ENCODE measurements around the gene MYO1D.
A peak's percentile ranks its signal among the peaks of the same experiment; 100 is the strongest.

The MYO1D gene

DNA sequence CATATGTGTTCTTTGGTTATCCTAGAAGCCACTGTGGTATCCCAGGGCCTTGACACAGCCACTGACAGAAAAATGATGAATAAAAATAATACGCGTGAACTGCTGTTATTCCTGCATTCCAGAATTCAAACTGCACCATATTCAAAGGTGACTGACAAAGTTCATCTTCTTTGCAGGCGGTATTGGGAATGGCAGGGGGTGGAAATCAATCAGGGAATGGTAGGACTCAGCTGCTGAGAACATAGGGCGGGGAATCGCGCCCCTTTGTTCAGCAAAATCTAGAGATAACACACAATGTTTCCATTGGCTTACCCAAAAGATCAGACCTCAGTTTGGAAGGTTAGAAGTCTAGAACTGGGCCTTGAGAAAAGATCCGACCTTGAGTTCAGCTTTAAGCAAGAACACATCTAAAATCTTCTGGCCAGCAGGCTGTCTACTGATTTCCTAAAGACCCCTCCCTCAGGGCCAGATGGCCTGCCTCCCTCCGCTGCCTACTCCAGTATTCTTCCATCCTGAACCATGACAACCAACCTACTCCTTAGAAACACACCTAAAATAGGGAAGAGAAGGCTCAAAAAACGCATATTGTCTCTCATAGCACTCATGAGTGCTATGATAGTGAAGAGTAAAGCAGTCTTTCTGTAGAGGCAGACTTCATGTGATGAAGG lies 356.1 kb downstream of the MYO1D start:
- DNase-seq (ENCODE audit: low read depth): no peak
- TF ChIP-seq, protein P1, sequence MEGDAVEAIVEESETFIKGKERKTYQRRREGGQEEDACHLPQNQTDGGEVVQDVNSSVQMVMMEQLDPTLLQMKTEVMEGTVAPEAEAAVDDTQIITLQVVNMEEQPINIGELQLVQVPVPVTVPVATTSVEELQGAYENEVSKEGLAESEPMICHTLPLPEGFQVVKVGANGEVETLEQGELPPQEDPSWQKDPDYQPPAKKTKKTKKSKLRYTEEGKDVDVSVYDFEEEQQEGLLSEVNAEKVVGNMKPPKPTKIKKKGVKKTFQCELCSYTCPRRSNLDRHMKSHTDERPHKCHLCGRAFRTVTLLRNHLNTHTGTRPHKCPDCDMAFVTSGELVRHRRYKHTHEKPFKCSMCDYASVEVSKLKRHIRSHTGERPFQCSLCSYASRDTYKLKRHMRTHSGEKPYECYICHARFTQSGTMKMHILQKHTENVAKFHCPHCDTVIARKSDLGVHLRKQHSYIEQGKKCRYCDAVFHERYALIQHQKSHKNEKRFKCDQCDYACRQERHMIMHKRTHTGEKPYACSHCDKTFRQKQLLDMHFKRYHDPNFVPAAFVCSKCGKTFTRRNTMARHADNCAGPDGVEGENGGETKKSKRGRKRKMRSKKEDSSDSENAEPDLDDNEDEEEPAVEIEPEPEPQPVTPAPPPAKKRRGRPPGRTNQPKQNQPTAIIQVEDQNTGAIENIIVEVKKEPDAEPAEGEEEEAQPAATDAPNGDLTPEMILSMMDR (IDR thresholded peaks at IDR 0.05; ENCODE audit: control insufficient read depth, extremely low read depth, insufficient read depth): no peak
- H3K4me3 ChIP-seq (ENCODE audit: low read depth, low read length): no peak overlapping the region

DNA sequence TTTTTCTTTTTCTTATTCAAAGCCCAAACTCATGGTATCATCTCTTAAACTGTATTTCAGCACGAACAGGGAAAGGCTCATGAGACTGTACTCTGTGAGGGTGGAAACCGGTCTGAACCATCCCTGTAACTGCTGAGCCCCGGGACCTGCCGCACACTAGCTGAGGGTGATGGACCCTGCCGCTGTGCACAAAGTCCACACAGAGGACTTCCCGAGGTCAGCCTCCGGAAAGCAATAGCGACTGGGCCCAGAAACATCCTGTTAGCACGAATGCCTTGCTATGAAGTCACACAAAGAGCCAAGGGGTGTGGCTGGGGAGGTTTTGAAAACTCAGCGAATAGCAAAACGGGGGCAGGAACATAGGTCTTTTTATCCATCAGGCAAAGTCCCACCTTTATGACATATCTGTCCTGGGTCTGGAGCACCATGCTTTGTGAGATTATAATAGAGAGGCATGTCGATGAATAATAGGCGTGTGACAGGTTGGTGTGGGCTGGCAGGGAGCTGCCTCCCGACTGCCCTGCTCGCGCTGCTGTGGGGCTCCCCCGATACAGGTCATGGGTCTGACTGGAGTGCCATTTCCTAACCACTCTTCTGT lies 356.7 kb downstream of the MYO1D start:
- H3K4me3 ChIP-seq (ENCODE audit: low read depth, low read length): no peak overlapping the region
- no peak for DNase-seq (ENCODE audit: low read depth)
- TF ChIP-seq, protein P1 (IDR thresholded peaks at IDR 0.05; ENCODE audit: control insufficient read depth, extremely low read depth, insufficient read depth): no peak

DNA sequence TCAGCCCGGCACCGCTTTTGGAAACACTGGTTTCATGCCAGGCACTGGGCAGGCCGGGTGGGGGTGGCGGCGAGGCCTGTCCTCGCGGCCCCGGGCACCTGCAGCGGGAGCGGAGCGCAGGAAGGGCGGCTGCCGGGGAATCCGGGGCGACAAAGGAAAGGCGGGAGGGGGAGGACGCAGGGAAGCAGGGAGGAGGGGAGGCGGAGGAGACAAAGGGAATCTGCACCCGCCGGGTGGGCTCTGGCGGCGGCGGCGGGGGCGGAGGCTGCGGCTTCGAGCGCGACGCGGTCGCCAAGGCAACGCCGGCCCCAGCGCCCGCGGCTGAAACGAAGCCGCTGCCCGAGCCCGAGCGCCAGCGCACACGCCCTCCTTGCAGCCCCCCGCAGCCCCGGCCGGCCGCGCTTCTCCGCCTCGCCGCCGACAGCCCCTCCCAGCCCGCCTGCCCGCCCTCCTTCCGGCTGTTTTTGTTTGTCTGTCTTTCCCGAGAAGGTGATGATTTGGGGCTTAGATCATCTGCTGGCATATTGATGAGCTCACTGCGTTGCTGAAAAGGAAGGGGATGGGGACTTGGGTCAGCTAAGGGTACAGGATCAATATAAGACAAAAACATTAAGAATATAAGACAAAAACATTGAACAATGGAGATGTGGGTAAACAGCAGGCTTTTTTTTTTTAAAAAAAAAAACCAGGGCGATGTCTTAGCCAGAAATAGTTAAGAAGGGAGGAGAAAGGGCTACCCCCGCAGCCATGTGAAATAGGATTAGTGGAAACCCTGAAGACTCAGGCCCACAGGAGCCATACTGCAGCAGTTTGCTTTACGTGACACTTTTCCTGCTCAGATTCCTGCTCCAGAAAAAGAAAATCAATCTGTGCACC lies 357.5 kb downstream of the MYO1D start:
- no peak for DNase-seq (ENCODE audit: low read depth)
- peak overlapping the region; percentile 38 for H3K4me3 ChIP-seq (ENCODE audit: low read depth, low read length)
- TF ChIP-seq, protein P1 (IDR thresholded peaks at IDR 0.05; ENCODE audit: control insufficient read depth, extremely low read depth, insufficient read depth): no peak

DNA sequence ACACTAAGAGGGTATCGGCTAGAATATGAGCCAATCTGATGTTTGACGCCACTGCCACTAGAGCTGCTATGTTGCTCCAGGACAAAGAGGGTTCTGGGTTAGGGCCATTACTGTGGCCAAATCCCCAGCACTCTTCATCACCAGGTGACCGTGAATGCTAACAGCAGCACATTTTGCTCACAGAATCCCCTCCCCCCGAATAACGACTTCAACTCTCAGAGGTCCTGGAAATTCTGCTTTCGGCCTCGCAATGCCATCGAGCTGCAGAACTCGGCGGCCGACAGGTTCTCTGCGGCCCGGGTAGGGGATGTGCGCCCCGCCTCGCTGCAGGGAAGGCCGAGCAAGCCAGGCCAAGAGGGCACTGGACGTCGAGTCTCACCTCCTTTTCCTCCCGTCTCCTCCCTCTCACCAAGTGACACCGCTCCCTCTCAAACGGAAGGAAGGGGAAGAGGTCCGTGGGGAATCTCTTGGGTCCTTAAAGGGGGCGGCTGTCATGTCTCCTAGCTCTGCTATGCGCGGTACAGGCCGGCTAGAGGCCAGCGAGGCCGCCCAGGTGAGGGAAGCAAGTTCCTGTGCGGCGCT lies 358.2 kb downstream of the MYO1D start:
- no peak for DNase-seq (ENCODE audit: low read depth)
- TF ChIP-seq, protein P1 (IDR thresholded peaks at IDR 0.05; ENCODE audit: control insufficient read depth, extremely low read depth, insufficient read depth): no peak

DNA sequence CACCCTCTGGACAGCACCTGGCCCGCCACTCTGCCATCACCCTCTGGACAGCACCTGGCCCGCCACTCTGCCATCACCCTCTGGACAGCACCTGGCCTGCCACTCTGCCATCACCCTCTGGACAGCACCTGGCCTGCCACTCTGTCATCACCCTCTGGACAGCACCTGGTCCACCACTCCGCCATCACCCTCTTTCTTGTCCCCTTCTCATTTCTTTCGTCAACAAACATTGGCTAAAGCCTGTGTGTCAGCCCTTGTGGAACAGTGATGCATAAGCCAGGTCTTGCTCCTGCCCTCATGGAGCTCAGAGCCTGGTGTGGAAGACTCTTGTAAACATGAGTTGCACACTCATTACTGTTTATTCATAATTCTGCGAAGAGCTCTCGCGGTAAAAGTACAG lies 358.9 kb downstream of the MYO1D start:
- TF ChIP-seq, protein P1 (IDR thresholded peaks at IDR 0.05; ENCODE audit: control insufficient read depth, extremely low read depth, insufficient read depth): no peak
- no peak for DNase-seq (ENCODE audit: low read depth)
- H3K4me3 ChIP-seq (ENCODE audit: low read depth, low read length): no peak overlapping the region

More for the DNA sequence above, 358.2 kb downstream of the MYO1D start:
- H3K4me3 ChIP-seq (ENCODE audit: low read depth, low read length): peak overlapping the region; percentile 38

DNA sequence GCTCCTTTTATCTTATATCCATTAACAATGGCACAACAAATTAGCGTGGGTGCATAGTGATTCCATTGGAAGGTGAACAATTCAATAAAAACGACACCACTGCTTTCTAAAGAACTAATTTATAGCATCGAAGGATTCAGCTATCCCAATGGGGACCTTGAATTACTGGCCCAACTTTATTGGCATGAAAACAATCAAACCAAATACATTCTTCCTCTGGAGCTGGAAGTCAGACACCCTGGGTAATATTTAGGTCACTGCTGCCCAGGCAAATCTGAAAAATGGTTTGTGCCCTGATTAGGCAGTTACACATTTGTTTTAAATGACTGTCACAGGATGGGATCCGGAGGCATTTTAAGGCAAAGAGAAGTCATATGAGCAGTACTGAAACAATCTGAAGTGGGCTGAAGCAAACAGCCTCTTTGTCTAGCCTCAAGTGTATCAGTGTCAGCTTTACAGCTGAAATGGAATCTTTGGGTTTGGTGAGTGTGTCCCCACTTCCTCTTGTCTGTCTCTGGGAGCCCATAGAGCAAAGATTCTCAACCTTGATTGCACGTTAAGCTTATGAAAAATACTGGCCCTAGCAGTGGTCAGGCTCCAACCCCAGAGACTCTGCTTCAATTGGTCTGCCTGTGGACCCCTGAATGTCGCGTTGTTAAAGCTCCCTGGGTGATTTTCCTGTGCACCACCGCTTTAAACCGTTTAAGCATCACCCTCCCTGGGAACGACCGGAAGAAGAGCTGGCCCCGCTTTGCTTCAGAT lies 359.8 kb downstream of the MYO1D start:
- DNase-seq (ENCODE audit: low read depth): no peak
- TF ChIP-seq, protein P1 (IDR thresholded peaks at IDR 0.05; ENCODE audit: control insufficient read depth, extremely low read depth, insufficient read depth): no peak

More for the DNA sequence above, 359.8 kb downstream of the MYO1D start:
- H3K4me3 ChIP-seq (ENCODE audit: low read depth, low read length): no peak overlapping the region
